SK-N-MC (cell line): Measurements from ENCODE around the gene ABCC6.
"Not testable (repeated sequence)": the region's sequence is repeated elsewhere in the genome, so short reads cannot be mapped to it uniquely, and the experiment has no call there.

Experiments used
- DNase-seq: peaks from one replicate; pipeline ENCODE4 v3.0.0-alpha.2; 2011; ENCODE audit warnings: low read depth, low spot score
- H3K27ac ChIP-seq: fragments of 200-600 bp; sonication (generic); 2 replicates; pipeline ENCODE4 v1.5.1; 2016; ENCODE audit warnings: mixed run types
- H3K36me3 ChIP-seq: fragments of 200-600 bp; sonication (generic); 2 replicates; pipeline ENCODE4 v1.6.1; 2017; ENCODE audit warnings: antibody characterized with exemption, low read length, mixed read lengths; ENCODE audit not compliant: insufficient read depth
- H3K4me3 ChIP-seq: fragments of 200-600 bp; sonication (generic); 2 replicates; pipeline ENCODE4 v1.5.1; 2016
- H3K9ac ChIP-seq: fragments of 200-600 bp; sonication (generic); 2 replicates; pipeline ENCODE4 v1.8.0; 2017; ENCODE audit warnings: mixed run types, mixed read lengths; ENCODE audit not compliant: insufficient read length
- H3K9me3 ChIP-seq: fragments of 200-600 bp; sonication (generic); 2 replicates; pipeline ENCODE4 v1.6.1; 2017; ENCODE audit warnings: low read depth, mild to moderate bottlenecking, antibody characterized with exemption, low read length, moderate library complexity, mixed read lengths
- EZH2 ChIP-seq: fragments of 200-600 bp; sonication (generic); IDR thresholded peaks from one replicate; pipeline ENCODE4 v1.6.1; 2017; ENCODE audit warnings: antibody characterized with exemption
- FOXP2 ChIP-seq: optimal IDR thresholded peaks from 2 replicates; pipeline ENCODE3; 2011; ENCODE audit warnings: mild to moderate bottlenecking, moderate library complexity; ENCODE audit not compliant: insufficient read depth; ENCODE audit errors: extremely low read length, control extremely low read depth
- POLR2AphosphoS5 ChIP-seq: IDR thresholded peaks from 2 replicates; pipeline ENCODE4 v1.6.1; 2012; ENCODE audit warnings: mild to moderate bottlenecking, low read depth, low read length, borderline replicate concordance

Gene ABCC6

DNA sequence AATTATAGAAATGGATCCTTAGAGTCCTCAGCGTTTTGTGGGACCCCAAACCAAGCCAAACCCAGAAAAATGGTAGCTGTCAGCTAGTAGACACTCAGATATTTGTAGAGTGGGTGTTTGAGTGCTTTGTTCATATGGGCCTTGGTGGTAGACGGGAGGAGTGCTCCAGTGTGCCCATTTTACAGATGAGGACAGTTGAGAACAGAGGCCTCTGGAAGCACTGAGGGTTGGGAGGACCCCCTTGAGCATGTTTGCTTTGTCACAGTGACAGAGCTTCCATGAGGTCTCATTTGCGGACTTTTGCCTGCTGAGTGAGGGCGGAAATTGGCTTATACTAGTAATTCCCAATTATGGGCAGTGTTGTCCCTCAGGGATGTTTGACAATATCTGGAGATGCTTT is 111.7 kb downstream of the ABCC6 start:
- no peak for DNase-seq
- Histone ChIP-seq H3K27ac (no peak overlapping the region), H3K9ac (no peak overlapping the region), H3K4me3 (no peak overlapping the region), H3K9me3 (no peaks in the 10 kb centered on the region), H3K36me3 (peaks cover 41% of the 10 kb centered on the region; the same call in 1 of the 2 replicates)
- TF ChIP-seq EZH2 (no peak), POLR2AphosphoS5 (no peak), FOXP2 (no peak)

DNA sequence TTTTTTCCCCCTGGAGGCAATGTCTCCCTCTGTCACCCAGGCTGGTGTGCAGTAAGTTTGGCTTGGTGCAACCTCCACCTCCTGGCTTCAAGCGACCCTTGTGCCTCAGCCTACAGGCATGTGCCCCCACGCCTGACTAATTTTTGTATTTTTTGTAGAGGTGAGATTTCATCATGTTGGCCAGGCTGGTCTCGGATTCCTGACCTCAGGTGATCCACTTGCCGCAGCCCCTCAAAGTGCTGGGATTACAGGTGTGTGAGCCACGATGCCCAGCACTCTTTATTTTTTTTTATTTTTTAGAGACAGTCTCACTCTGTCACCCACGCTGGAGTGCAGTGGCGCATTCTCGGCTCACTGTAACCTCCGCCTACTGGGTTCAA is 113.2 kb downstream of the ABCC6 start:
- H3K4me3 ChIP-seq, result no peak overlapping the region
- H3K9ac ChIP-seq, result no peak overlapping the region
- no peak overlapping the region for H3K27ac ChIP-seq
- no peak for TF ChIP-seq FOXP2
- no peak for TF ChIP-seq EZH2
- TF ChIP-seq POLR2AphosphoS5, result no peak
- no peaks in the 10 kb centered on the region for H3K9me3 ChIP-seq
- peaks cover 40% of the 10 kb centered on the region; the same call in 1 of the 2 replicates for H3K36me3 ChIP-seq
- no peak for DNase-seq

DNA sequence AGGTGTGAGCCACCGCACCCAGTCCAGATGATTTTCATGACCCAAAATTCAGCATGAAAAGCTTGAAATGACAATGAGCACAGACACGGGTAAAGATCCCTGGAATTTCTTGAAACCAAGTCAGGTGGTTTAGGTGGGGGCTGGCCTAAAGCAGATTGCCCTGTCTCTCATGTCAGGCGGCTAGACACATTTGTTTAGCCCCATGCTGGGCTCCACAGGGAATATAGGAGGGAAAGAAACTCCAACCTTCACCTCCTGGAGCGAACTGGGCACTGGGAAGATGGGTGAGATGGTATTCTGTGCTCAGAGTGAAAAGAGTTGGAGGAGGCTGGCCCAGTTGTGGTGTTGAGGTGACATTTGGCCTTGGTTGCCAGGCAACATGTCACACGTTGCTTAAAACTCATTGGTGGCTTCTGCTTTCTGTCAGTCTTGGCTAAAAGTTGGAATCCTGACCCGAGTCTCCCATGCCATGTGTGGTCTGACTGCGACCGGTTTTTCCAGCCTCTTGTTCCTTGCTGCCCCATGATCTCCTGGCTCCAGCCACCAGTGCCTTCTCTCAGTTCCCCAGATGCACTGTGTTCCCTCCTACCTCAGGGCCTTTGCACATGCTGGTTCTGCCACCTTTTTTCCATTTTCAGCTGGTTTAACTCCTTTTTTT is 113.7 kb downstream of the ABCC6 start:
- Histone ChIP-seq H3K36me3 (peaks cover 35% of the 10 kb centered on the region; the same call in 1 of the 2 replicates), H3K9ac (no peak overlapping the region), H3K9me3 (no peaks in the 10 kb centered on the region), H3K27ac (no peak overlapping the region), H3K4me3 (no peak overlapping the region)
- TF ChIP-seq FOXP2 (no peak), POLR2AphosphoS5 (no peak), EZH2 (no peak)
- no peak for DNase-seq

DNA sequence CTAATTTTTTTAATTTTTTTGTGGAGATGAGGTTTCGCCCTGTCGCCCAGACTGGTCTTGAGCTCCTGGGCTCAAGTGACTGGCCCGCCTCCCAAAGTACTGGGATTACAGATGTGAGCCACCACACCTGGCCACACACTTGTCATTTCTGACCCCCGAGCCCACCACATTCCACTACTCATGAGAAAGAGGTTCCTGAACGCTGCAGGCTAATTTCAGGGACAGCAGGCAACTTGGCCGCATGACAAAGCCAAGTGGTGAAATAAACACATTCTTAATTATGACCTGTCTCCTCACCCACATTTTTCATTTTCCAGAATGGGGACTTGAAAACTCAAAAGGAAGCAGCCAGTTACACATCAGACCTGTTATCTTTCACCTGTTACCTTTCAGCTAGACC is 114.5 kb downstream of the ABCC6 start:
- H3K4me3 ChIP-seq, result no peak overlapping the region
- peaks cover 35% of the 10 kb centered on the region; the same call in 1 of the 2 replicates for H3K36me3 ChIP-seq
- no peak for DNase-seq
- no peak overlapping the region for H3K27ac ChIP-seq
- no peak overlapping the region for H3K9ac ChIP-seq
- no peaks in the 10 kb centered on the region for H3K9me3 ChIP-seq
- TF ChIP-seq EZH2 (no peak), FOXP2 (no peak), POLR2AphosphoS5 (no peak)

DNA sequence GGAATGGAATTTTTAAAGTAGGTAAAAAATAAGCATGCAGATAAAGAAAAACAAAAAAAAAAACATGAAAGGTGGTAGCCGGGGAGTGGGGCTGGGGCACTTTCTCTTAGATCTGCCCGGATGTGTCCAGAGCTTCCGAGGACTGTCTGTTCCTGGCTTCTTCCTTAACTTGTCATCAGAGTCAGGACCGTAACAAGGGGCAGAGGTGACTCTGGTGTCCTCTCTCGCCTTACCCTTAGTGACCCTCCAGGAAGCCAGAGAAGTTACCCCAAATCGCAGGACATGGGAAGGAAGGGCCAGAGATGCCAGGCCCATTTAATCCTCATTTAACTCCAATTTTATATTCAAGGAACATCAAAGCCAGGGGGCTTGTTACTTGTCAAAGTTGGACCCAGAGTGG is 115.5 kb downstream of the ABCC6 start:
- TF ChIP-seq FOXP2 (no peak), EZH2 (no peak), POLR2AphosphoS5 (no peak)
- Histone ChIP-seq H3K36me3 (peaks cover 37% of the 10 kb centered on the region; the same call in 1 of the 2 replicates), H3K27ac (no peak overlapping the region), H3K4me3 (no peak overlapping the region), H3K9ac (no peak overlapping the region), H3K9me3 (no peaks in the 10 kb centered on the region)
- DNase-seq, result no peak

DNA sequence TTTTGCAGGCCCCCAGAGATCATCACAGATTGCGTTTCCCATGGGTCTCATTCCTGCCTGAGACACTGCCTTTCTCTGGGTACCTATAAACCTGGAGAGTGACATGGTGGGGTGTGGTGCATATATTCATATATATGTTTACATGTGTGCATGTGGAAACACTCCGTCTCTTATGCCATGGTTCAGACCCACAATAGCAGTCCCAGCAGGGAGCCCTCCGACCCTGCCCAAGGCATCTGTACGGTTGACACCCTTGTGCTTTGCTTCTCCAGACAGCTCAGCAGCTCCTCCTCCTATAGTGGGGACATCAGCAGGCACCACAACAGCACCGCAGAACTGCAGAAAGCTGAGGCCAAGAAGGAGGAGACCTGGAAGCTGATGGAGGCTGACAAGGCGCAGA is 116.8 kb downstream of the ABCC6 start:
- Histone ChIP-seq H3K36me3 (peaks cover 29% of the 10 kb centered on the region; the same call in 1 of the 2 replicates), H3K27ac (no peak overlapping the region)

DNA sequence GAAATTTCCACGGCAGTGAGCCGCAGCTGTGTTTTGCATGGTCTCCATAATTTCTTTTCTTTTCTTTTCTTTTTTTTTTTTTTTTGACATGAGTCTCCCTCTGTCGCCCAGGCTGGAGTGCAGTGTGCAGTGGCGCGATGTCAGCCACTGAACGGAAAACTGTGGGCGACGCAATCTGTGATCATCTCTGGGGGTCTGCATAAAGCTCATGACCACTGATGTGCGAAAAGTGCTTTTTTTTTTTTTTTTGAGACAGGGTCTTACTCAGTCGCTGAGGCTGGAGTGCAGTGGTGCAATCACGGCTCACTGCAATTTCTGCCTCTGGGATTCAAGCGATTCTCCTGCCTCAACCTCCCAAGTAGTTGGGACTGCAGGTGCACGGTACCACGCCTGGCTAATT is 117.6 kb downstream of the ABCC6 start:
- TF ChIP-seq EZH2 (no peak), POLR2AphosphoS5 (no peak), FOXP2 (no peak)
- Histone ChIP-seq H3K9ac (no peak overlapping the region), H3K9me3 (no peaks in the 10 kb centered on the region), H3K4me3 (no peak overlapping the region), H3K27ac (no peak overlapping the region), H3K36me3 (peaks cover 23% of the 10 kb centered on the region; the same call in 1 of the 2 replicates)
- DNase-seq, result no peak

More for the DNA sequence above, 116.8 kb downstream of the ABCC6 start:
- TF ChIP-seq FOXP2 (no peak), EZH2 (no peak), POLR2AphosphoS5 (no peak)
- no peaks in the 10 kb centered on the region for H3K9me3 ChIP-seq
- no peak overlapping the region for H3K9ac ChIP-seq
- no peak for DNase-seq
- H3K4me3 ChIP-seq, result no peak overlapping the region

DNA sequence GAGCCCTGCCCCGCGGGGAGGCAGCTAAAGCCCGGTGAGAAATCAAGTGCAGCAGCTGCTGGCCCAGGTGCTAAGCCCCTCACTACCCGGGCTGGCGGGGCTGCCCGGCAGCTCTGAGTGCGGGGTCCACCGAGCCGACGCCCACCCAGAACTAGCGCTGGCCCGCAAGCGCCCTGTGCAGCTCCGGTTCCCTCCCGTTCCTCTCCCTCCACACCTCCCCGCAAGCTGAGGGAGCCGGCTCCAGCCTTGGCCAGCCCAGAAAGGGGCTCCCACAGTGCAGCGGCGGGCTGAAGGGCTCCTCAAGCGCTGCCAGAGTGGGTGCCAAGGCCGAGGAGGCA is 118.5 kb downstream of the ABCC6 start:
- not testable (repeated sequence) for H3K9me3 ChIP-seq, H3K9ac ChIP-seq, H3K27ac ChIP-seq, H3K4me3 ChIP-seq, DNase-seq
- peaks cover 22% of the 10 kb centered on the region; the same call in 1 of the 2 replicates for H3K36me3 ChIP-seq

DNA sequence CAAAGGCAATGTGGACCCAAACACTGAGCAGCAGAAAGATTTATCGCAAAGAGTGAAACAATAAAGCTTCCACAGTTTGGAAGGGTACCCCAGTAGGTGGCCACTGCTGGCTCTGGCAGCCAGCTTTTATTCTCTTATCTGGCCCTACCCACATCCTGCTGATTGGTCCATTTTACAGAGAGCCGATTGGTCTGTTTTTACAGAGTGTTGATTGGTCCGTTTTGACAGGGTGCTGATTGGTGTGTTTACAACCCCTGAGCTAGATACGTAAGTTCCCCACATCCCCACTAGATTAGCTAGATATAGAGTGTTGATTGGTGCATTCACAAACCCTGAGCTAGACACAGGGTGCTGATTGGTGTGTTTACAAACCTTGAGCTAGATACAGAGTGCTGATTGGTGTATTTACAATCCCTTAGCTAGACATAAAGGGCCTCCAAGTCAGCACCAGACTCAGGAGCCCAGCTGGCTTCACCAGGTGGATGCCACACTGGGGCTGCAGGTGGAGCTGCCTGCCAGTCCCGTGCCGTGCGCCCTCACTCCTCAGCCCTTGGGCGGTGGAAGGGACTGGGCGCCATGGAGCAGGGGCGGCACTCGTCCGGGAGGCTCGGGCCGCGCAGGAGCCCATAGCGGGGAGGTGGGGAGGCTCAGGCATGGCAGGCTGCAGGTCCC is 119.0 kb downstream of the ABCC6 start:
- DNase-seq, H3K9ac ChIP-seq, H3K27ac ChIP-seq, H3K4me3 ChIP-seq, H3K9me3 ChIP-seq: not testable (repeated sequence)
- peaks cover 19% of the 10 kb centered on the region; the same call in 1 of the 2 replicates for H3K36me3 ChIP-seq
